Stomach (tissue), 4 donors: ENCODE results near the gene SH2D3C.

Experiments
- EP300 ChIP-seq: sonication (generic); formaldehyde crosslinking; IDR thresholded peaks from one replicate; pipeline ENCODE4 v1.6.1; 2017; ENCODE audit warnings: antibody characterized with exemption
- TF ChIP-seq, protein P1 (sequence below), 7 experiments: fragments of 450-650 bp in 4 of 7; fragments of 200-600 bp in 3 of 7; sonication (generic) in 3 of 7; IDR thresholded peaks; one replicate each; pipeline ENCODE4 v1.5.1; 2016 to 2019; ENCODE audit warnings: antibody characterized with exemption in 7 of 7, control low read depth in 2 of 7, mild to moderate bottlenecking in 1 of 7

DNA sequence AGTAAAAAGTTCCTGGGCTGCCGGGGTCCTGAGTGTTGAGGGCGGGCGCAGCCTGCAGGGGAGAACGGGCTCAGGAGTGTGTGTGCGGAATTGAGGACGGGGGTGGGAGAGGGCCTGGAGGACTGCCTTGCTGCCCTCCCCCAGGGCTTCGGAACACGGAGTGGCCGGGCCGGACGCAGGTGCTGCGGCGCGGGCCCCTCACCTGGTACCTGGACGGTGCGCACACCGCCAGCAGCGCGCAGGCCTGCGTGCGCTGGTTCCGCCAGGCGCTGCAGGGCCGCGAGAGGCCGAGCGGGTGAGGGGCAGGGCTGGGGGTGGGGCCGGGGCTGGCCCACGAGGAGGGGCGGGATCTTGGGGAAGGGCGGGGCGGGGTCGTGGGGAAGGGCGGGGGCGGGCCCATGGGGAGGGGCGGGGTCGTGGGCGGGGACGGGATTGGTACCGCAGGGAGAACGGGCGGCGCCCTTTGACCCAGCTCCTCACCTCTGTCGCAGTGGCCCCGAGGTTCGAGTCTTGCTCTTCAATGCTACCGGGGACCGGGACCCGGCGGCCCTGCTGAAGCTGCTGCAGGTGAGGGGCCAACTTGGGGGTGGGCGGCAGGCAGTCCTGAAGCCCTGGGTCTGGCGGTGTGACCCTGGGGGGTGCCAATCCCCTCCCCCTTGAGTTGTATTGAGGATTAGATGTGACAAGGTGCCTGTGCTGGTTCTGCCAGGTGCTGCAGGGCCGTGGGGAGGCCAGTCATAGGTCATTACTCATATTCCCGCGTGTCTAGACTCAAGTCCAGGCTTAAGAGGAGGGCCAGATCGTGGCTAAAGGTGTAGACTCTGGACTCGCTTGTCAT, 31.3 kb upstream of the SH2D3C start:
- TF ChIP-seq, protein P1, sequence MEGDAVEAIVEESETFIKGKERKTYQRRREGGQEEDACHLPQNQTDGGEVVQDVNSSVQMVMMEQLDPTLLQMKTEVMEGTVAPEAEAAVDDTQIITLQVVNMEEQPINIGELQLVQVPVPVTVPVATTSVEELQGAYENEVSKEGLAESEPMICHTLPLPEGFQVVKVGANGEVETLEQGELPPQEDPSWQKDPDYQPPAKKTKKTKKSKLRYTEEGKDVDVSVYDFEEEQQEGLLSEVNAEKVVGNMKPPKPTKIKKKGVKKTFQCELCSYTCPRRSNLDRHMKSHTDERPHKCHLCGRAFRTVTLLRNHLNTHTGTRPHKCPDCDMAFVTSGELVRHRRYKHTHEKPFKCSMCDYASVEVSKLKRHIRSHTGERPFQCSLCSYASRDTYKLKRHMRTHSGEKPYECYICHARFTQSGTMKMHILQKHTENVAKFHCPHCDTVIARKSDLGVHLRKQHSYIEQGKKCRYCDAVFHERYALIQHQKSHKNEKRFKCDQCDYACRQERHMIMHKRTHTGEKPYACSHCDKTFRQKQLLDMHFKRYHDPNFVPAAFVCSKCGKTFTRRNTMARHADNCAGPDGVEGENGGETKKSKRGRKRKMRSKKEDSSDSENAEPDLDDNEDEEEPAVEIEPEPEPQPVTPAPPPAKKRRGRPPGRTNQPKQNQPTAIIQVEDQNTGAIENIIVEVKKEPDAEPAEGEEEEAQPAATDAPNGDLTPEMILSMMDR (IDR thresholded peaks at IDR 0.05) = no peak
- no peak for TF ChIP-seq EP300
